HG03045 (cell line): ENCODE data around the gene EPB41L1.

Experiments used
- ATAC-seq: cut with Tn5 transposase; IDR thresholded peaks from one replicate; pipeline ENCODE4 v1.9.1; 2021; ENCODE audit warnings: mild to moderate bottlenecking, moderate library complexity; ENCODE audit not compliant: unreplicated experiment

The EPB41L1 gene

GRCh38 chr20:36275441-36276189, 121.1 kb downstream of the EPB41L1 start:
- no peak for ATAC-seq

GRCh38 chr20:36277546-36277945, 123.0 kb downstream of the EPB41L1 start:
- ATAC-seq = no peak

GRCh38 chr20:36279362-36279761, 124.8 kb downstream of the EPB41L1 start:
- no peak for ATAC-seq

GRCh38 chr20:36279776-36280175, 125.2 kb downstream of the EPB41L1 start:
- ATAC-seq = no peak

- ATAC-seq = no peak
These were observed 127.3 kb downstream of the EPB41L1 start for GRCh38 chr20:36281785-36282380.
